ENCODE results near the gene PCDH8.
"Not testable (repeated sequence)": the region's sequence is repeated elsewhere in the genome, so short reads cannot be mapped to it uniquely, and the experiment has no call there.

The PCDH8 gene

GRCh38 chr13:52850072-52850395, 1.6 kb upstream of the PCDH8 start:
- FAIRE-seq = no peak

- FAIRE-seq = no peak
Measured at GRCh38 chr13:52849291-52850071, 1.0 kb upstream of the PCDH8 start.

GRCh38 chr13:52847682-52848432, 583 bp downstream of the PCDH8 start:
- FAIRE-seq = no peak

- no peak for FAIRE-seq
Measured at GRCh38 chr13:52847322-52847681, 1.1 kb downstream of the PCDH8 start.

GRCh38 chr13:52846567-52847321, 1.7 kb downstream of the PCDH8 start:
- no peak for FAIRE-seq

- FAIRE-seq = no peak
Measured at GRCh38 chr13:52845766-52846566, 2.5 kb downstream of the PCDH8 start.

- FAIRE-seq = no peak
Measured at GRCh38 chr13:52845334-52845761, 3.1 kb downstream of the PCDH8 start.

GRCh38 chr13:52844836-52845235, 3.6 kb downstream of the PCDH8 start:
- no peak for FAIRE-seq

GRCh38 chr13:52842441-52842840, 6.0 kb downstream of the PCDH8 start:
- FAIRE-seq = no peak

GRCh38 chr13:52840066-52840465, 8.4 kb downstream of the PCDH8 start:
- FAIRE-seq = no peak

GRCh38 chr13:52838433-52839107, 9.9 kb downstream of the PCDH8 start:
- no peak for FAIRE-seq

GRCh38 chr13:52837850-52838249, 10.6 kb downstream of the PCDH8 start:
- no peak for FAIRE-seq

GRCh38 chr13:52835071-52835839, 13.2 kb downstream of the PCDH8 start:
- FAIRE-seq = no peak

- no peak for FAIRE-seq
Measured at GRCh38 chr13:52833296-52833875, 15.1 kb downstream of the PCDH8 start.

- FAIRE-seq = no peak
Measured at GRCh38 chr13:52832313-52832712, 16.1 kb downstream of the PCDH8 start.

GRCh38 chr13:52830946-52831345, 17.5 kb downstream of the PCDH8 start:
- no peak for FAIRE-seq

- FAIRE-seq = no peak
Measured at GRCh38 chr13:52827839-52828238, 20.6 kb downstream of the PCDH8 start.

GRCh38 chr13:52817886-52818285, 30.6 kb downstream of the PCDH8 start:
- FAIRE-seq = not testable (repeated sequence)

- FAIRE-seq = no peak
Measured at GRCh38 chr13:52815330-52815729, 33.1 kb downstream of the PCDH8 start.

- no peak for FAIRE-seq
Measured at GRCh38 chr13:52812941-52813340, 35.5 kb downstream of the PCDH8 start.

- no peak for FAIRE-seq
Measured at GRCh38 chr13:52811841-52812240, 36.6 kb downstream of the PCDH8 start.

All from endometrium (tissue), 2 donors.